Stomach smooth muscle (tissue), 2 donors: ENCODE measurements around the gene BOK.
"Not testable (repeated sequence)": the region's sequence is repeated elsewhere in the genome, so short reads cannot be mapped to it uniquely, and the experiment has no call there.

Experiments used
- H3K27ac ChIP-seq: one replicate; pipeline ENCODE4 v1.7.0; 2013; ENCODE audit warnings: mild to moderate bottlenecking, low read length, inconsistent platforms
- H3K27me3 ChIP-seq, 2 donors: one replicate each; pipeline ENCODE4 v1.7.0; 2013; ENCODE audit warnings: low read length in 2 of 2; ENCODE audit not compliant: insufficient read depth in 2 of 2, control insufficient read depth in 1 of 2
- H3K36me3 ChIP-seq, 2 donors: one replicate each; pipeline ENCODE4 v1.7.0; 2013; ENCODE audit warnings: low read length in 2 of 2; ENCODE audit not compliant: control insufficient read depth in 2 of 2, insufficient read depth in 2 of 2
- H3K4me1 ChIP-seq: one replicate; pipeline ENCODE4 v1.7.0; 2013; ENCODE audit warnings: low read length; ENCODE audit not compliant: control insufficient read depth, insufficient read depth
- H3K4me3 ChIP-seq, 2 donors: one replicate each; pipeline ENCODE4 v1.7.0; 2013; ENCODE audit warnings: low read length in 2 of 2
- H3K9ac ChIP-seq, 2 donors: one replicate each; pipeline ENCODE4 v1.7.0; 2013; ENCODE audit warnings: low read length in 2 of 2, mild to moderate bottlenecking in 1 of 2
- H3K9me3 ChIP-seq, 2 donors: one replicate each; pipeline ENCODE4 v1.7.0; 2013; ENCODE audit warnings: low read length in 2 of 2; ENCODE audit not compliant: control insufficient read depth in 2 of 2
- donor health status: healthy.
- donor health status: Pancreatic carcinoma.

BOK gene

DNA sequence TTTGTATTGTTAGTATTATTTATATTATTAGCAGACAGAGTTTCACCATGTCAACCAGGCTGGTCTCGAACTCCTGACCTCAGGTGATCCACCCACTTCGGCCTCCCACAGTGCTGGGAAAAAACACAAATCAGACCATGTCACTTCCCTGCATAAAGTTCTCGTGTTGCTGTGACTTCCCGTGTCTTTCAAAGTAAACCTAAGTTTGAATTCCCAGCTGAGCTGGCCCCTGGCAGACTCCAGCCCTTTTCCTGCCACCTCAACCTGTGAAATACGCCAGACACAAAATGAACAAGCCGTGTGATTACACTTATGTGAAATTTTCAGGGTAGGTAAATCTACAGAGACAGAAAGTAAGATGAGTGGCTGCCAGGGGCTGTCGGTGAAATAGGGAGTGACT is 7.9 kb downstream of the BOK start:
- Histone ChIP-seq H3K36me3 (peaks cover 3 to 10% of the 10 kb centered on the region in 2 donors), H3K9ac (no peak overlapping the region), H3K27ac (no peak overlapping the region), H3K9me3 (no peaks in the 10 kb centered on the region), H3K27me3 (no peaks in the 10 kb centered on the region), H3K4me1 (peaks cover 41% of the 10 kb centered on the region), H3K4me3 (no peak overlapping the region)

DNA sequence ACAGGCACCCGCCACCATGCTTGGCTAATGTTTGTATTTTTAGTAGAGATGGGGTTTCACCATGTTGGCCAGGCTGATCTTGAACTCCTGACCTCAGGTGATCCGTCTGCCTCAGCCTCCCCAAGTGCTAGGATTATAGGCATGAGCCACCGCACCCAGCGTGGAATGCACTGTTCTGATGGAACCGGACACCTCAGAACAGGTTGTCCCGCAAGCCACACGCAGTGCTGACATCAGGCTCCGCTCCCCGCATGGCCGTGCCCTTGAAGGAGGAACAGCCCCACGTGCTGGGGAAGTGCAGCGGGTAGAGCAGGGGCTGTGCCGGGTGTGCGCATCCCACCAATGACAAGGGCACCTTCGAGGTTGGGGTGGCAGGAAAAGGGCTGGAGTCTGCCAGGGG is 8.7 kb downstream of the BOK start:
- not testable (repeated sequence) for H3K27me3 ChIP-seq, H3K9ac ChIP-seq, H3K9me3 ChIP-seq, H3K4me3 ChIP-seq, H3K27ac ChIP-seq
- Histone ChIP-seq H3K36me3 (peaks cover 5 to 10% of the 10 kb centered on the region in 2 donors), H3K4me1 (peaks cover 34% of the 10 kb centered on the region)

DNA sequence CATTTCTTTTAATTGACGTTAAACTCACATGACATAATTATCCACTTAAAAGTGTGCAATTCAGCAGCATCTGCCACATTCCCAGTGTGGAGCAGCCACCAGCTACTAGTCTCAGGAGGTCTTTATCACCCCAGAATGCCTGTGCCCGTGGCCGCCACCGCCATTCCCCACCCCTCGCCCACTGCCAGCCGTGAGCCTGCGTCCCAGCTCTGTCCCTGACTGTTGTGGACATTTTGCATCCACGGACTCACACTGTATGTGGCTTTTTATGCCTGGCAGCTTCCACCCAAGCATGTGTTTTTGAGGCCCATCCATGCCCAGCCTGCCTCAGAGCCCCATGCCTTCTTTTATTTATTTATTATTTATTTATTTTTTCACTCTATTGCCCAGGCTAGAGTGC is 9.2 kb downstream of the BOK start:
- Histone ChIP-seq H3K27me3 (no peaks in the 10 kb centered on the region), H3K4me3 (no peak overlapping the region), H3K4me1 (peaks cover 29% of the 10 kb centered on the region), H3K36me3 (peaks cover 5 to 10% of the 10 kb centered on the region in 2 donors), H3K27ac (no peak overlapping the region), H3K9me3 (no peaks in the 10 kb centered on the region), H3K9ac (no peak overlapping the region)

GRCh38 chr2:241568726-241569125 is 10.2 kb downstream of the BOK start:
- no peak overlapping the region for H3K9ac ChIP-seq
- peaks cover 19% of the 10 kb centered on the region for H3K4me1 ChIP-seq
- H3K27me3 ChIP-seq = no peaks in the 10 kb centered on the region
- peaks cover 5 to 10% of the 10 kb centered on the region in 2 donors for H3K36me3 ChIP-seq
- H3K27ac ChIP-seq = no peak overlapping the region
- H3K4me3 ChIP-seq = no peak overlapping the region
- no peaks in the 10 kb centered on the region for H3K9me3 ChIP-seq

DNA sequence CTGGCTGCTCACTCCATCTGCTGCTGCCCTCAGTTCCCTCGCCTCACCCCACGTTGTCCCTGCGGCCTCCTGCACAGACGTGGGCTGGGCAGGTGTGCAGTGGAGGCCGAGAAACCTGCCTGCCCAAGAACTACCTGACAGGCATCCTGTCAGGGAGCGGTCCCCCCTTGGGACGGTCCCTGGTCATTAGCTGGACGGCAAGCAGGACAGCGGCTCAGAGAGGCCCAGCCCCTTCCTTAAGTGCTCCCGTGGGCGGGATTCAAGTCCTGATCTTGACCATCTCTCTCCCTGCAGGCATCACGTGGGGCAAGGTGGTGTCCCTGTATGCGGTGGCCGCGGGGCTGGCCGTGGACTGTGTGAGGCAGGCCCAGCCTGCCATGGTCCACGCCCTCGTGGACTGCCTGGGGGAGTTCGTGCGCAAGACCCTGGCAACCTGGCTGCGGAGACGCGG is 11.3 kb downstream of the BOK start:
- Histone ChIP-seq H3K36me3 (peaks cover 8 to 13% of the 10 kb centered on the region in 2 donors), H3K4me1 (peaks cover 8% of the 10 kb centered on the region), H3K9ac (no peak overlapping the region), H3K9me3 (no peaks in the 10 kb centered on the region), H3K27me3 (no peaks in the 10 kb centered on the region), H3K4me3 (no peak overlapping the region), H3K27ac (no peak overlapping the region)

DNA sequence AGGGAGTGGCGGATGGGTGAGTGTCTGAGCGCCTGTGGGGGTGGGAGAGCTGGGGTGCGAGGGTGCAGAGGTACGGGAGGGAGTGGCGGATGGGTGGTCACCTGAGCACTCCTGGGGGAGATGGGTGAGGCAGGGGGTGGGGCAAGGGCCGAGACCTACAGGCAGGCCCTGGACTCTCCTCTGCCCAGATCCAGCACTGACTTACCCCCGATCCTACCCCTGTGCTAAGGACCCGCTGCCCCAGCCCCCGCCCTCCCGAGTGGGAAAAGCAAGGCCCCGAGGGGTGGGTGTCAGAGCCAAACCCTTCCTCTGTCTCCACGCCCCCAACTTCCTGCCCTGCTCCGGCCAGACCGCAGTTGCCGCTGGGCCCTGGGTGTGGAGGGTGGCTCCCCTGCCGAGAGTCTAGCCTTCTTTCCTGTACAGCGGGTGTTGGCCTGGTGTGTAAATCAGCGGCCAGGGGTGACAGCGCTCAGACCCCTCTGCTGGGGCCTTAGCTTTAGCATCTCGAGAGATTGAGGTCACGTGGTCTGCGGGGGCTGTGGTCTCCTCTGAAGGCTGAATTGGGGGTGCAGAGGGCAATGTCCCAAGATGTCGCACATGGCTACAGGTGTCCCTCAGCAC is 12.5 kb downstream of the BOK start:
- Histone ChIP-seq H3K9me3 (no peaks in the 10 kb centered on the region), H3K4me1 (peaks cover 7% of the 10 kb centered on the region), H3K27ac (no peak overlapping the region), H3K9ac (no peak overlapping the region), H3K27me3 (no peaks in the 10 kb centered on the region), H3K4me3 (no peak overlapping the region), H3K36me3 (peaks cover 8 to 13% of the 10 kb centered on the region in 2 donors)

DNA sequence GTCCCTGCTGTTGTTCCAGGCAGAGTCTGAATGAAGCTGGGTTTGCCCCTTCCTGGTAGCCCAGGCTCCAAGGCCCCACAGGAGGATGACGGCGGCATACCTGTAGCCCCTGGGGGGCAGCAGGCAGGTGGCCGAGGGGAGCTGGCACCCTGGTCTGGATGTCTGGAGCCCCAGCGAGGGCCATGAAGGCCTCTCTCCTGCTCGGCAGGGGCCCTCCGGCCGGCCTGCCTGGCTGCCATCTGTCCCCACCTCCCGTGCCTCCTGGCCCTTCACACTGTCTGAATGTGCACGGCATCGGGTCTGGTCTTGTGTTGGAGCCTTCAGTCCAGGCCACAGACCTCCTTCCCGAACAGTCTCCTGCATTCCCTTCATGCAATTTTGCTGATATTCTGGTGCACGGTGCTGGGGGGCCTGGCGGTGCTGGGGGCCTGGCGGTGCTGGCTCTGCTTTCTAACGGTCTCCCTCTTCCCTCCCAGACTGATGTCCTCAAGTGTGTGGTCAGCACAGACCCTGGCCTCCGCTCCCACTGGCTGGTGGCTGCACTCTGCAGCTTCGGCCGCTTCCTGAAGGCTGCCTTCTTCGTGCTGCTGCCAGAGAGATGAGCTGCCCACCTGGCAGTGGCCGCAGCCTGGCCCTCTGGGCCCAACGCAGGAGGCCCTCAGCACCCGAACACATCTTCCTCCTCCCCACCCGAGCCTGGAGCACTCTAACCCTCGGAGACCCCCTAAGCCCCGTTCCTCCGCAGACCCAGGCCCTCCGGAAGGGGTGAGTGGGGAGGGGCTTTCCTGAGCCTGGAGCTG is 13.5 kb downstream of the BOK start:
- H3K9me3 ChIP-seq = no peaks in the 10 kb centered on the region
- H3K9ac ChIP-seq = no peak overlapping the region
- H3K27ac ChIP-seq = no peak overlapping the region
- H3K27me3 ChIP-seq = no peaks in the 10 kb centered on the region
- peaks cover 8 to 13% of the 10 kb centered on the region in 2 donors for H3K36me3 ChIP-seq
- no peak overlapping the region for H3K4me3 ChIP-seq
- peaks cover 12% of the 10 kb centered on the region for H3K4me1 ChIP-seq

GRCh38 chr2:241572915-241573651 is 14.5 kb downstream of the BOK start:
- not testable (repeated sequence) for H3K4me3 ChIP-seq, H3K27ac ChIP-seq, H3K9me3 ChIP-seq, H3K27me3 ChIP-seq, H3K9ac ChIP-seq, H3K36me3 ChIP-seq
- peaks cover 19% of the 10 kb centered on the region for H3K4me1 ChIP-seq

DNA sequence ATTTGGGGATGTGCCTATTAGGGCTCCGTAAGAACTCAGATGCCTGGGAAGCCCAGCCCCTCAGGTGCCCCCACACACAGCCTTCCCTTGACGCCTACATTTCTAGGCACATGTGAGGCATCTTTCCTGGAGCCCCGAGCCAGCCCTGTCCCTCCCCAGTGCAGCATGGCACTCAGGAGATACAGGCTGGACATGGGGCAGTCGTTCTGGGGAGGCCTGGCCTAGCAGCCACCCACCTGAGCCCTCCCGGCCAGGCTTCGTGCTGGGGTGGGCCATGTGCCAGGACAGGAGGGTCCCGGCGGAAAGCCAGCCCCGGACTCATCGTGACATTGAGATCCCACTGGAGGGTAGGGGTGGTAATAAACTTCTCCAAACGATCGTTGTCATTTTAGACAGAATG is 15.2 kb downstream of the BOK start:
- Histone ChIP-seq H3K9ac (no peak overlapping the region), H3K4me3 (no peak overlapping the region), H3K27ac (no peak overlapping the region), H3K27me3 (no peaks in the 10 kb centered on the region), H3K36me3 (peaks cover 8 to 9% of the 10 kb centered on the region in 2 donors), H3K9me3 (no peaks in the 10 kb centered on the region), H3K4me1 (peaks cover 15% of the 10 kb centered on the region)

DNA sequence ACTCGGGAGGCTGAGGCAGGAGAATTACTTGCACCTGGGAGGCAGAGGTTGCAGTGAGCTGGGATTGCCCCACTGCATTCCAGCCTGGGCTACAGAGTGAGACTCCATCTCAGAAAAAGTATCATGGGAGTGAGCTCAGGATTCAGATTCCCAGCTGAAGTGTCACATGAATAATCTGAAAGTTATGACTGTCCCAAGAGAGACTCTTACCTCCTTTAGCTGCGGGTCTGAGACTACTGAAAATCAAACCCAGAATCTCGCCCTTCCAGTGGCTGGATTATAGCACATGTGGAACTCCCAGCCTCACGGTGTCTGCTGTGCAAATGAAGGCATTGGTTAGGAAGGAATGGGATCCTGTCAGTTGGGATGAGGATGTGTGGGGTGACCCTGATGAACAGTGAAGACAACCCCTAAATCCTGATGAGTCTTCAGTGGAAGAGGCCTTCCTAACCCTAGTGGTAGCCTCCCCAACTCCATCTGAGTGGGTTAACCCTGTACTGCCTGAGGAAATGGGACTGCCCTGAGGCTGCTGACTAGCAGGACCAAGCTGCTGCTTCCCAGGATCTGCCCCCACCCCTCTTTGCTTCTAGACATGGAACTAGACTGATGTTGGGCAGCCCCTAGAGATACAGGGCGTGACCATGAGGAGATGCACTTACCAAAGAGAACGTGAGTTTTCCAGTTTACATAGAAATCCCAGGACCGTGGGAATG is 16.5 kb downstream of the BOK start:
- H3K4me3 ChIP-seq = no peak overlapping the region
- H3K9me3 ChIP-seq = no peaks in the 10 kb centered on the region
- H3K9ac ChIP-seq = no peak overlapping the region
- H3K4me1 ChIP-seq = peaks cover 12% of the 10 kb centered on the region
- H3K36me3 ChIP-seq = peaks cover 8 to 9% of the 10 kb centered on the region in 2 donors
- H3K27ac ChIP-seq = no peak overlapping the region
- H3K27me3 ChIP-seq = no peaks in the 10 kb centered on the region
